OCI-LY7 (cell line): ENCODE measurements around the gene ATAD3B.

Experiments used
- EZH2phosphoT487 ChIP-seq: fragments of 200-600 bp; sonication (generic); IDR thresholded peaks from 2 replicates; pipeline ENCODE4 v1.6.1; 2018; ENCODE audit warnings: low read depth, borderline replicate concordance, mild to moderate bottlenecking, mixed run types, antibody characterized with exemption, low read length, moderate library complexity, mixed read lengths
- TF ChIP-seq, protein P1 (sequence below): fragments of 200-600 bp; sonication (generic); conservative IDR thresholded peaks from 2 replicates; pipeline ENCODE4 v1.5.1; 2014; ENCODE audit warnings: mild to moderate bottlenecking, antibody characterized with exemption, low read length, moderate library complexity, mixed read lengths

- TF ChIP-seq, protein P1, sequence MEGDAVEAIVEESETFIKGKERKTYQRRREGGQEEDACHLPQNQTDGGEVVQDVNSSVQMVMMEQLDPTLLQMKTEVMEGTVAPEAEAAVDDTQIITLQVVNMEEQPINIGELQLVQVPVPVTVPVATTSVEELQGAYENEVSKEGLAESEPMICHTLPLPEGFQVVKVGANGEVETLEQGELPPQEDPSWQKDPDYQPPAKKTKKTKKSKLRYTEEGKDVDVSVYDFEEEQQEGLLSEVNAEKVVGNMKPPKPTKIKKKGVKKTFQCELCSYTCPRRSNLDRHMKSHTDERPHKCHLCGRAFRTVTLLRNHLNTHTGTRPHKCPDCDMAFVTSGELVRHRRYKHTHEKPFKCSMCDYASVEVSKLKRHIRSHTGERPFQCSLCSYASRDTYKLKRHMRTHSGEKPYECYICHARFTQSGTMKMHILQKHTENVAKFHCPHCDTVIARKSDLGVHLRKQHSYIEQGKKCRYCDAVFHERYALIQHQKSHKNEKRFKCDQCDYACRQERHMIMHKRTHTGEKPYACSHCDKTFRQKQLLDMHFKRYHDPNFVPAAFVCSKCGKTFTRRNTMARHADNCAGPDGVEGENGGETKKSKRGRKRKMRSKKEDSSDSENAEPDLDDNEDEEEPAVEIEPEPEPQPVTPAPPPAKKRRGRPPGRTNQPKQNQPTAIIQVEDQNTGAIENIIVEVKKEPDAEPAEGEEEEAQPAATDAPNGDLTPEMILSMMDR: no peak; the same call in 1 of the 2 replicates
- no peak for TF ChIP-seq EZH2phosphoT487
Measured at GRCh38 chr1:1511533-1512285, 40.1 kb downstream of the ATAD3B start, which contains the start of gene ATAD3A.
